AG04450 (cell line): ENCODE results near the gene EXOC7. TPM values are rescaled to one million over a fixed set of nuclear protein-coding genes. Genes with fewer than 3 reads are reported as not detected.

Experiments used
- CTCF ChIA-PET: fragments of 300-600, 350-600 bp; formaldehyde crosslinking; extraction: SDS; loops from one replicate; lab custom pipeline; 2022; ENCODE audit warnings: antibody characterized with exemption, inconsistent platforms; lab: Charles Lee
- POLR2A ChIA-PET: fragments of 350-600 bp; formaldehyde crosslinking; extraction: SDS; loops from one replicate; lab custom pipeline; 2021; ENCODE audit warnings: antibody characterized with exemption, inconsistent platforms; lab: Yijun Ruan, JAX
- DNase-seq: peaks from one replicate; pipeline ENCODE4 v3.0.0-alpha.2; 2011; ENCODE audit warnings: low read depth, low spot score
- H3K27ac ChIP-seq: one replicate; pipeline ENCODE4 v1.5.1; 2012; ENCODE audit warnings: low read depth, low read length, control low read depth
- H3K27me3 ChIP-seq: one replicate; pipeline ENCODE4 v1.6.0; 2012; ENCODE audit warnings: low read length; ENCODE audit not compliant: control insufficient read depth, insufficient read depth
- H3K4me3 ChIP-seq: 2 replicates; pipeline ENCODE4 v1.5.1; 2011; ENCODE audit warnings: mild to moderate bottlenecking, low read depth, low read length, control low read depth
- H3K9me3 ChIP-seq: 2 replicates; pipeline ENCODE4 v1.5.1; 2012; ENCODE audit warnings: low read length; ENCODE audit not compliant: control insufficient read depth, insufficient read depth
- polyA plus RNA-seq: library from polyadenylated mRNA; depleted of rRNA; stranded (reverse); fragments of >200 nt; gene quantifications from 2 replicates; pipeline ENCODE4 v1.2.3, GENCODE V29; 2011; rRNA removed
- small RNA-seq: library from RNA; depleted of rRNA; stranded (forward); fragments of <200 nt; gene quantifications from one replicate; pipeline ENCODE3, GENCODE V24; 2012; ENCODE audit warnings: low read depth; ENCODE audit not compliant: insufficient read length
- TF ChIP-seq, protein P1 (sequence below): IDR thresholded peaks from 2 replicates; pipeline ENCODE4 v1.5.1; 2011; ENCODE audit warnings: low read depth, low read length, control low read depth, inconsistent platforms

The EXOC7 gene
- polyA plus RNA-seq, 1 experiment, result 97.6 TPM

DNA sequence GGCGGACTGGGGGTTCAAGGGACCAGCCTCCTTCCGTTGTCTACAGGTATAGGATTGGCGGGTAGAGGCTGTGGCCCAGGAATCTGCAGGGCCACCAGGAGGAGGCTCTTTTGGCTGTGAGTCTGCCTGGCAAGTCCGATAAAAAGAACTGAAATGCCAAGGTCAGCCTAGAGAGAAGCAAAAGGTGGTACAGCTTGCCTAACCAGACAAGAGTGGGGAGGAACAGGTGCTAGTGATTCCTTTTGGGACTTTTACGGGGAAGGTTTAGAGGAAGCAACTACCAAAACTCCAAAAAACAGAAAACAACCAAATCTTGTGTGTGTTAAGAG, 70.8 kb downstream of the EXOC7 start:
- TF ChIP-seq, protein P1, sequence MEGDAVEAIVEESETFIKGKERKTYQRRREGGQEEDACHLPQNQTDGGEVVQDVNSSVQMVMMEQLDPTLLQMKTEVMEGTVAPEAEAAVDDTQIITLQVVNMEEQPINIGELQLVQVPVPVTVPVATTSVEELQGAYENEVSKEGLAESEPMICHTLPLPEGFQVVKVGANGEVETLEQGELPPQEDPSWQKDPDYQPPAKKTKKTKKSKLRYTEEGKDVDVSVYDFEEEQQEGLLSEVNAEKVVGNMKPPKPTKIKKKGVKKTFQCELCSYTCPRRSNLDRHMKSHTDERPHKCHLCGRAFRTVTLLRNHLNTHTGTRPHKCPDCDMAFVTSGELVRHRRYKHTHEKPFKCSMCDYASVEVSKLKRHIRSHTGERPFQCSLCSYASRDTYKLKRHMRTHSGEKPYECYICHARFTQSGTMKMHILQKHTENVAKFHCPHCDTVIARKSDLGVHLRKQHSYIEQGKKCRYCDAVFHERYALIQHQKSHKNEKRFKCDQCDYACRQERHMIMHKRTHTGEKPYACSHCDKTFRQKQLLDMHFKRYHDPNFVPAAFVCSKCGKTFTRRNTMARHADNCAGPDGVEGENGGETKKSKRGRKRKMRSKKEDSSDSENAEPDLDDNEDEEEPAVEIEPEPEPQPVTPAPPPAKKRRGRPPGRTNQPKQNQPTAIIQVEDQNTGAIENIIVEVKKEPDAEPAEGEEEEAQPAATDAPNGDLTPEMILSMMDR, result no peak
- Histone ChIP-seq H3K4me3 (no peak overlapping the region), H3K27ac (no peak overlapping the region), H3K27me3 (no peaks in the 10 kb centered on the region), H3K9me3 (peaks cover 6% of the 10 kb centered on the region; the same call in 1 of the 2 replicates)
- no peak for DNase-seq
- ChIA-PET POLR2A (interaction anchor here (0.8 kb wide), 1 partner anchor 14 kb away, joined by 5 read pairs; no protein-coding TSS in a partner anchor), CTCF (interaction anchor here (1.3 to 1.7 kb wide), 2 partner anchors 19 to 30 kb away, joined by 4 to 8 read pairs; no protein-coding TSS in a partner anchor)

DNA sequence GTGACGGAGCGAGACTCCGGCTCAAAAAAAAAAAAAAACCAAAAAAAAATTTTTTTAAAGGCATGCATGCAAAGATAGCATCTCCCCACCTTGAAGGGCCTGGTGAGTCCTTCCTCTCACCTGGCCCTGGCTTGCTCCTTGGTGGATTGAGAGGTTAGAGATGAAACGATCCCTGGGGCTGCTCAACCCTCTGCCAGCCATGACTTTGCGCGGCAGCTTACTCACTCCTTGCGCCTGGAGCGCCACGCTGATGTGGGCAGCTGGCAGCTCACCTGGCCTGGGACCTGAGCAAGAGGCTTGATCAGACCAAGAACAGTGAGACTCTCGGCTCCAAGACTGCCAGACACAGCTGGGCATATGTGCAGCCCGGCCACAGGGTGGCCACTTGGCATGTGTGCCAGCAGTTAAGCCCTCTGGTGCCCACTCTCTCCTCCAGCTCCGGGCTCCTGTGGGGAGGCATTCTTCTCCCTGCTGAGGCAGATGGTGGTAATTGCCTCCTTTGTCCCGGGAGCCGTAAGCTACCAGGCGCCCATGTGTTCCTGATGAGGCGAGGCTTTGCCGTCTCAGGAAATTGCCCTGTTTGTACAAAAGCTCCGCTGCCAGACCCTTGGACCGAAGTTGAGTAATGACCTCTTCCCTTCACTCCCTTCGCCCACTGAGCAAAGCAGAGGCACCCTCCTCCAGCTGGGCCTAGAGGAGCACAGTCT, 71.4 kb downstream of the EXOC7 start:
- no peak overlapping the region for H3K27ac ChIP-seq
- no peak for DNase-seq
- no peaks in the 10 kb centered on the region for H3K27me3 ChIP-seq
- no peak overlapping the region for H3K4me3 ChIP-seq
- ChIA-PET CTCF (interaction anchor here (1.7 kb wide), 1 partner anchor 18 kb away, joined by 8 read pairs; no protein-coding TSS in a partner anchor), POLR2A (interaction anchor here (0.8 kb wide), 1 partner anchor 14 kb away, joined by 5 read pairs; no protein-coding TSS in a partner anchor)
- H3K9me3 ChIP-seq, result peaks cover 6% of the 10 kb centered on the region; the same call in 1 of the 2 replicates
- TF ChIP-seq, protein P1, result no peak

Small RNA genes within 50 kb of the gene (small RNA-seq; reads per million reads assigned to genes)
- 4.3 reads per million, percentile 43 among the genes with 10 or more reads in this experiment for gene MIR6868

Other genes starting within 250 kb of the EXOC7 start
- 33.3 and 35.3 TPM in 2 replicates for gene WBP2, start 248.5 kb downstream of the EXOC7 start, polyA plus RNA-seq
- 5.7 and 9.2 TPM in 2 replicates for gene TRIM47, start 225.2 kb downstream of the EXOC7 start, polyA plus RNA-seq
- 6.5 and 8.7 TPM in 2 replicates for gene TRIM65, start 206.8 kb downstream of the EXOC7 start, polyA plus RNA-seq
- 16.6 and 21.9 TPM in 2 replicates for gene MRPL38, start 198.9 kb downstream of the EXOC7 start, polyA plus RNA-seq
- gene FBF1, start 162.7 kb downstream of the EXOC7 start, polyA plus RNA-seq, result 2.5 and 4.0 TPM in 2 replicates
- 30.7 and 32.8 TPM in 2 replicates for gene ACOX1, start 124.6 kb downstream of the EXOC7 start, polyA plus RNA-seq
- 9.1 and 11.5 TPM in 2 replicates for gene TEN1, start 124.5 kb downstream of the EXOC7 start, polyA plus RNA-seq
- gene CDK3, start 102.9 kb downstream of the EXOC7 start, polyA plus RNA-seq, result 2.7 and 2.9 TPM in 2 replicates
- gene EVPL, start 76.5 kb downstream of the EXOC7 start, polyA plus RNA-seq, result not detected in 2 replicates
- gene SRP68, start 31.3 kb downstream of the EXOC7 start, polyA plus RNA-seq, result 82.9 and 101 TPM in 2 replicates
- gene GALR2, start 29.0 kb downstream of the EXOC7 start, polyA plus RNA-seq, result 0.06 TPM in 1 of 2 replicates, not detected in the other
- gene ZACN, start 24.6 kb downstream of the EXOC7 start, polyA plus RNA-seq, result not detected in 2 replicates
- not detected in 2 replicates for gene FOXJ1, start 37.5 kb upstream of the EXOC7 start, polyA plus RNA-seq
- 1.6 and 1.8 TPM in 2 replicates for gene RNF157, start 136.7 kb upstream of the EXOC7 start, polyA plus RNA-seq
- gene UBALD2, start 161.6 kb upstream of the EXOC7 start, polyA plus RNA-seq, result 16.3 and 18.1 TPM in 2 replicates
- 1.1 and 1.2 TPM in 2 replicates for gene QRICH2, start 204.5 kb upstream of the EXOC7 start, polyA plus RNA-seq